Naive B cell (primary cell): ENCODE measurements around the gene PLTP. TPM values are rescaled to one million over a fixed set of nuclear protein-coding genes. Genes with fewer than 3 reads are reported as not detected.
"Not testable (repeated sequence)": the region's sequence is repeated elsewhere in the genome, so short reads cannot be mapped to it uniquely, and the experiment has no call there.

Experiments used
- ATAC-seq, 2 donors: fragments of 150-1000 bp; cut with Tn5 transposase; 2 replicates each; pipeline ENCODE4 v1.10.0; 2021; ENCODE audit warnings: low read depth in 2 of 2, mild to moderate bottlenecking in 2 of 2, moderate library complexity in 2 of 2
- DNase-seq: peaks from one replicate; pipeline ENCODE4 v3.0.0; 2022
- H3K27ac Mint-ChIP-seq, 6 donors: one replicate each; pipeline ENCODE4 v1.8.0; 2020 to 2022; ENCODE audit warnings: mild to moderate bottlenecking in 6 of 6, mixed read lengths in 6 of 6, moderate library complexity in 5 of 6, inconsistent platforms in 2 of 6
- H3K27me3 Mint-ChIP-seq, 3 donors: one replicate each; pipeline ENCODE4 v1.8.0; 2021 to 2022; ENCODE audit warnings: mixed read lengths in 3 of 3, mild to moderate bottlenecking in 1 of 3
- H3K36me3 Mint-ChIP-seq, 2 donors: one replicate each; pipeline ENCODE4 v1.8.0; 2020 to 2022; ENCODE audit warnings: mixed read lengths in 2 of 2, inconsistent platforms in 1 of 2, mild to moderate bottlenecking in 1 of 2
- H3K4me1 Mint-ChIP-seq, 3 donors: one replicate each; pipeline ENCODE4 v1.8.0; 2020 to 2022; ENCODE audit warnings: mixed read lengths in 3 of 3, inconsistent platforms in 1 of 3, mild to moderate bottlenecking in 1 of 3, moderate library complexity in 1 of 3
- H3K4me3 Mint-ChIP-seq, 8 donors: one replicate each; pipeline ENCODE4 v1.8.0; 2020 to 2022; ENCODE audit warnings: mild to moderate bottlenecking in 8 of 8, mixed read lengths in 8 of 8, moderate library complexity in 8 of 8, inconsistent platforms in 2 of 8
- H3K9me3 Mint-ChIP-seq, 7 donors: one replicate each; pipeline ENCODE4 v1.8.0; 2020 to 2022; ENCODE audit warnings: mixed read lengths in 7 of 7, mild to moderate bottlenecking in 5 of 7, inconsistent platforms in 2 of 7, moderate library complexity in 1 of 7
- polyA plus RNA-seq, 6 donors: library from polyadenylated mRNA; unstranded; fragments of 300-500 nt; fragmentation: Illumina TruSeq; gene quantifications; one replicate each; pipeline ENCODE4 v1.2.3, GENCODE V29; 2021; ENCODE audit warnings: low read depth in 6 of 6

The PLTP gene
- polyA plus RNA-seq, 6 donors from 2014 or later, result 0.66 to 10.2 (median 5.1) TPM

DNA sequence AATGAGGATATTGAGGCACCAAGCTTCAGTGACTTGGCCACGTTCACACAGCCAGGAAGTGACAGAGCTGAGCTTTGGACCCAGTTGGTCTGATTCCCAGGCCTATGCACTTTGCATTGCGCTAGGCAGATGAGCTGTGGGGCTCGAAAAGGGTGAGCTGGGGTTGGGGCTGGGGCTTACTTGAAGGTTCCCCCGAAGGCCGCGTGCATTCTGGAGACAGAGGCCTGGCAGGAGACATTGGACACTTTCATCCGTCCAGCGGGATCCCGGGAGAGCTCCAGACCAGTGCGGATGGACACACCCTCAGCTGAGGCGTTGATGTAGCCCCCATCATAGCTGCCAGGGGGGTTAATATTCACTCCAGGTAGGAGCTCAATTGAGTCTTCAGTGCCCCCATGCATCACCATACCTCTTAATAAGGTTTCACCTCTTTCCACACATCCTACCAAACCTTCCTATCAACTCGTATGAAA lies 2.6 kb downstream of the PLTP start:
- H3K4me3 Mint-ChIP-seq, result peak overlapping the region in 1 of 8 donors; percentile 91
- no peak for ATAC-seq
- DNase-seq, result no peak
- H3K27ac Mint-ChIP-seq, result no peak overlapping the region
- peaks cover 12 to 21% (median 20%) of the 10 kb centered on the region in 3 donors for H3K4me1 Mint-ChIP-seq
- H3K27me3 Mint-ChIP-seq, result peaks cover 4 to 6% (median 4%) of the 10 kb centered on the region in 3 donors
- H3K9me3 Mint-ChIP-seq, result peaks cover 0 to 5% (median 0%) of the 10 kb centered on the region in 7 donors
- no peaks in the 10 kb centered on the region for H3K36me3 Mint-ChIP-seq

GRCh38 chr20:45908084-45908483 lies 3.9 kb downstream of the PLTP start:
- no peak overlapping the region for H3K4me3 Mint-ChIP-seq
- peaks cover 0 to 5% (median 0%) of the 10 kb centered on the region in 7 donors for H3K9me3 Mint-ChIP-seq
- no peak overlapping the region for H3K27ac Mint-ChIP-seq
- H3K27me3 Mint-ChIP-seq, result peaks cover 0 to 4% (median 0%) of the 10 kb centered on the region in 3 donors
- H3K4me1 Mint-ChIP-seq, result peaks cover 16 to 22% (median 21%) of the 10 kb centered on the region in 3 donors
- DNase-seq (no peak), ATAC-seq (no peak)
- H3K36me3 Mint-ChIP-seq, result no peaks in the 10 kb centered on the region

- ATAC-seq, result no peak
- Mint-ChIP-seq H3K4me1 (peaks cover 21 to 24% (median 23%) of the 10 kb centered on the region in 3 donors), H3K36me3 (no peaks in the 10 kb centered on the region), H3K4me3 (no peak overlapping the region), H3K27me3 (peaks cover 0 to 2% (median 0%) of the 10 kb centered on the region in 3 donors), H3K9me3 (peaks cover 0 to 5% (median 0%) of the 10 kb centered on the region in 7 donors), H3K27ac (no peak overlapping the region)
- DNase-seq, result no peak
These were observed 4.6 kb downstream of the PLTP start for GRCh38 chr20:45907219-45907948.

GRCh38 chr20:45905505-45906079 lies 6.4 kb downstream of the PLTP start:
- no peak for ATAC-seq
- H3K27ac Mint-ChIP-seq, result peak overlapping the region in 1 of 6 donors; percentile 33
- H3K4me3 Mint-ChIP-seq, result no peak overlapping the region
- peaks cover 3 to 14% (median 13%) of the 10 kb centered on the region in 3 donors for H3K4me1 Mint-ChIP-seq
- H3K27me3 Mint-ChIP-seq, result no peaks in the 10 kb centered on the region
- H3K36me3 Mint-ChIP-seq, result no peaks in the 10 kb centered on the region
- H3K9me3 Mint-ChIP-seq, result peaks cover 0 to 2% (median 0%) of the 10 kb centered on the region in 7 donors
- no peak for DNase-seq

- H3K4me1 Mint-ChIP-seq, result peaks cover 0 to 11% (median 9%) of the 10 kb centered on the region in 3 donors
- ATAC-seq (no peak), DNase-seq (no peak)
- H3K4me3 Mint-ChIP-seq, result no peak overlapping the region
- no peaks in the 10 kb centered on the region for H3K9me3 Mint-ChIP-seq
- no peak overlapping the region for H3K27ac Mint-ChIP-seq
- H3K27me3 Mint-ChIP-seq, result no peaks in the 10 kb centered on the region
- H3K36me3 Mint-ChIP-seq, result no peaks in the 10 kb centered on the region
These were observed 7.1 kb downstream of the PLTP start for GRCh38 chr20:45904583-45905504.

DNA sequence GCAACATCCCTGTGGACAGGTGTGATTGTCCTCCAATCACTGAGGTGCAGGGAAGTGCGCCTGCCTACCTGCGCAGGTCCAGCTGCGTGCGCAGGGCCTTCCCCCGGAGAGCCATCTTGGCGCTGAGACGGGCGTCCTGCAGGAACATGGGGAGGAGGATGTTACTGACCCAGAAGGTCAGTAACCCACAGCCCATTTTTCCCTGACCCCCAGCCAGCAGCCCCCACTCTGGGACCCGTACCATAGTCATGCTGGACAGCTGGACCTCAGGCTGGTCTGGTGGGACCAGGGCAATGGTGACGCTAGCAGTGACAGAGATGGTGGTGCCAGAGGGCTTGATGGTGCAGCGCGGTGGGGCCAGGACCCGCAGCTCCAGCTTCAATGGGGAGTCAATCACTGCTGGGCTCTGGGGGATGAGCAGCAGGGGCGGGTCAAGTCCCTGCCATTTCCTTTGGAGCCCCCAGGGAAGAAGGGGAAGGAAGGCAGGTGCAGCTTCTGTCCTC lies 9.7 kb downstream of the PLTP start:
- no peak overlapping the region for H3K4me3 Mint-ChIP-seq
- no peak for ATAC-seq
- H3K27me3 Mint-ChIP-seq, result no peaks in the 10 kb centered on the region
- H3K9me3 Mint-ChIP-seq, result no peaks in the 10 kb centered on the region
- H3K27ac Mint-ChIP-seq, result no peak overlapping the region
- DNase-seq, result no peak
- H3K36me3 Mint-ChIP-seq, result peaks cover 0 to 4% of the 10 kb centered on the region in 2 donors
- peaks cover 5 to 18% (median 6%) of the 10 kb centered on the region in 3 donors for H3K4me1 Mint-ChIP-seq

- not testable (repeated sequence) for H3K27me3 Mint-ChIP-seq, ATAC-seq
These were observed 10.6 kb downstream of the PLTP start for GRCh38 chr20:45901332-45901731.

DNA sequence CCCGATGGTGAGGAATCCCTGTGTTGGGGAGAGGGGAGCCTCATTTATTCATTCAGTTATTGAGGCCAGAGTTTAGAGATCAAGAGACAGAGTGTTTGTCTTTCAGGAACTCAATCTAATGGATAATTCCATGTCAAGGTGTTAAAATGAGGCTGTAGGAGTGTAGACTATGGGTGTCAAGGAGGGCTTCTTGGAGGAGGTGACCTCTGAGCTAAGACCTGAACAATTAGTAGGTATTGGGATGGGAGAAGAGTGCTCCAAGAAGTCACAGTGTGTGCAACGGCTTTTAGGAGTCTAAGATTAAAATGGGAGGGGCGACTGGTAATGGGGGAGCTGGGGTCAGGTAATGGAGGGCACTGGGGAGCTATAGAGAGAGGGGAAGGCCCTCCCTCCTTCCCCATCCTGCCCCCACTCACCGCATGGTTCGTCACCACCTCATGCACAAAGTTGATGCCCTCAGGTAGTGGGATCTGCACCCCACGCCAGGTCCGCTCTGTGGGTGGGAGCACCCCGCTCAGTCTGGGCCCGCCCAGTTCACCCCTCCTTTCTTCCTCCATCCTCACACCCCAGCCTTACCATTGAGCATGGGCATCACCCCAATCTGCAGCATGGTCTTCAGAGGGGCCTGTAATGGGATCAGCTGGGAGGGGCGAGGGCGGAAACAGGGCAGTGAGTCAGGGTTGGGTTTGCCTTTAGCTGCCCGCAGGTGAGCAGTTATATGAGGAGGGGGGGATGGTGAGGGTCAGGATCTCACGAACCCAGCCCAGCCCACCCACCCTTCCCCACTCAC lies 12.7 kb downstream of the PLTP start:
- peaks cover 5 to 18% (median 6%) of the 10 kb centered on the region in 3 donors for H3K4me1 Mint-ChIP-seq
- H3K27ac Mint-ChIP-seq, result peak overlapping the region in 2 of 6 donors; percentile 68 to 92
- H3K36me3 Mint-ChIP-seq, result peaks cover 0 to 4% of the 10 kb centered on the region in 2 donors
- ATAC-seq (no peak), DNase-seq (no peak)
- no peaks in the 10 kb centered on the region for H3K9me3 Mint-ChIP-seq
- no peak overlapping the region for H3K4me3 Mint-ChIP-seq
- H3K27me3 Mint-ChIP-seq, result no peaks in the 10 kb centered on the region

More at GRCh38 chr20:45901332-45901731, 10.6 kb downstream of the PLTP start:
- H3K36me3 Mint-ChIP-seq, H3K27ac Mint-ChIP-seq, DNase-seq, H3K4me3 Mint-ChIP-seq, H3K9me3 Mint-ChIP-seq: not testable (repeated sequence)
- peaks cover 5 to 18% (median 6%) of the 10 kb centered on the region in 3 donors for H3K4me1 Mint-ChIP-seq

DNA sequence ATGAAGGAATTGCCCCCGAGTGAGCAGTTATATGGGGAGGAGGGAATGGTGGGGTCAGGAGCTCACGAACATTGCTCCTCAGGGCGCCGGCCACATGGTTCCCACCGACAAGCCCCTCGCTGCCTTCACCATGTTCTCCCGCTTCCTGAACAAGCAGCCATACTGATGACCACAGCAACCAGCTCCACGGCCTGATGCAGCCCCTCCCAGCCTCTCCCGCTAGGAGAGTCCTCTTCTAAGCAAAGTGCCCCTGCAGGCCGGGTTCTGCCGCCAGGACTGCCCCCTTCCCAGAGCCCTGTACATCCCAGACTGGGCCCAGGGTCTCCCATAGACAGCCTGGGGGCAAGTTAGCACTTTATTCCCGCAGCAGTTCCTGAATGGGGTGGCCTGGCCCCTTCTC lies 13.7 kb downstream of the PLTP start:
- Mint-ChIP-seq H3K4me1 (peaks cover 5 to 19% (median 9%) of the 10 kb centered on the region in 3 donors), H3K36me3 (peaks cover 4 to 5% of the 10 kb centered on the region in 2 donors), H3K9me3 (no peaks in the 10 kb centered on the region), H3K4me3 (no peak overlapping the region), H3K27me3 (no peaks in the 10 kb centered on the region), H3K27ac (no peak overlapping the region)
- ATAC-seq, result no peak
- DNase-seq, result no peak

- Mint-ChIP-seq H3K27ac (peak overlapping the region in 2 of 6 donors; percentile 6 to 23), H3K27me3 (no peaks in the 10 kb centered on the region), H3K9me3 (no peaks in the 10 kb centered on the region), H3K4me1 (peaks cover 7 to 13% (median 9%) of the 10 kb centered on the region in 3 donors), H3K4me3 (no peak overlapping the region), H3K36me3 (peaks cover 4 to 5% of the 10 kb centered on the region in 2 donors)
- no peak for DNase-seq
- ATAC-seq, result no peak
These were observed 14.3 kb downstream of the PLTP start for GRCh38 chr20:45897692-45898091.

- ATAC-seq (no peak), DNase-seq (no peak)
- Mint-ChIP-seq H3K36me3 (peaks cover 4 to 5% of the 10 kb centered on the region in 2 donors), H3K9me3 (no peaks in the 10 kb centered on the region), H3K27ac (peak overlapping the region in 1 of 6 donors; percentile 23), H3K4me3 (no peak overlapping the region), H3K27me3 (no peaks in the 10 kb centered on the region), H3K4me1 (peaks cover 11 to 15% (median 12%) of the 10 kb centered on the region in 3 donors)
These were observed 14.7 kb downstream of the PLTP start for GRCh38 chr20:45897289-45897688.

- Mint-ChIP-seq H3K36me3 (peaks cover 4 to 5% of the 10 kb centered on the region in 2 donors), H3K9me3 (no peaks in the 10 kb centered on the region), H3K4me1 (peaks cover 14 to 18% (median 17%) of the 10 kb centered on the region in 3 donors), H3K4me3 (no peak overlapping the region), H3K27me3 (no peaks in the 10 kb centered on the region), H3K27ac (peak overlapping the region in 1 of 6 donors; percentile 54)
- DNase-seq (no peak), ATAC-seq (no peak)
These were observed 15.3 kb downstream of the PLTP start for GRCh38 chr20:45896641-45897161.
